HepG2 (cell line): ENCODE data around the gene PALM. TPM values are rescaled to one million over a fixed set of nuclear protein-coding genes. Genes with fewer than 3 reads are reported as not detected.

Experiments
- CBX5 ChIP-seq: sonication (generic); formaldehyde crosslinking; IDR thresholded peaks from 2 replicates; pipeline ENCODE4 v1.4.0; 2020; ENCODE audit warnings: missing genetic modification reagents, borderline replicate concordance
- FOXM1 ChIP-seq: sonication (generic); formaldehyde crosslinking; IDR thresholded peaks from 2 replicates; pipeline ENCODE4 v1.5.0; 2020; ENCODE audit warnings: missing genetic modification reagents
- IRF2 ChIP-seq: IDR thresholded peaks from 2 replicates; pipeline ENCODE4 v1.6.1; 2018; ENCODE audit warnings: missing genetic modification reagents, missing compliant biosample characterization
- JUN ChIP-seq: sonication (generic); formaldehyde crosslinking; IDR thresholded peaks from 2 replicates; pipeline ENCODE4 v1.4.0; 2020; ENCODE audit warnings: mild to moderate bottlenecking, missing genetic modification reagents
- KDM5B ChIP-seq: sonication (generic); formaldehyde crosslinking; IDR thresholded peaks from 2 replicates; pipeline ENCODE4 v1.4.0; 2020; ENCODE audit warnings: missing genetic modification reagents, mild to moderate bottlenecking, borderline replicate concordance
- MIXL1 ChIP-seq: IDR thresholded peaks from 2 replicates; pipeline ENCODE4 v1.6.1; 2016
- REL ChIP-seq: sonication (generic); formaldehyde crosslinking; conservative IDR thresholded peaks from 2 replicates; pipeline ENCODE4 v1.8.0; 2022; ENCODE audit warnings: mild to moderate bottlenecking, missing genetic modification reagents, moderate library complexity
- SNAI1 ChIP-seq: sonication (generic); formaldehyde crosslinking; IDR thresholded peaks from 2 replicates; pipeline ENCODE4 v1.5.0; 2020; ENCODE audit warnings: mild to moderate bottlenecking, missing genetic modification reagents, borderline replicate concordance
- SP1 ChIP-seq, 2 experiments: fragments of 450-650 bp in 1 of 2; sonication (generic) in 1 of 2; formaldehyde crosslinking in 1 of 2; IDR thresholded peaks; 2 replicates each; pipeline versions ENCODE4 v1.4.0 to v1.6.1; 2016 to 2020; ENCODE audit warnings: missing genetic modification reagents in 1 of 2
- TBP ChIP-seq: sonication (generic); formaldehyde crosslinking; IDR thresholded peaks from 2 replicates; pipeline ENCODE4 v1.5.0; 2020; ENCODE audit warnings: missing genetic modification reagents
- TRIM22 ChIP-seq: fragments of 450-650 bp; IDR thresholded peaks from 2 replicates; pipeline ENCODE4 v1.6.1; 2017
- YEATS2 ChIP-seq: sonication (generic); formaldehyde crosslinking; IDR thresholded peaks from 2 replicates; pipeline ENCODE4 v1.4.0; 2020; ENCODE audit warnings: missing genetic modification reagents, borderline replicate concordance
- ZFP36 ChIP-seq: fragments of 150-350 bp; IDR thresholded peaks from 2 replicates; pipeline ENCODE4 v1.6.1; 2018; ENCODE audit warnings: borderline replicate concordance, low read length, low read depth; ENCODE audit not compliant: partially characterized antibody
- ZFX ChIP-seq: sonication (generic); formaldehyde crosslinking; IDR thresholded peaks from 2 replicates; pipeline ENCODE4 v1.4.0; 2020; ENCODE audit warnings: mild to moderate bottlenecking, low read depth, missing genetic modification reagents, moderate library complexity
- ZNF121 ChIP-seq: sonication (generic); formaldehyde crosslinking; IDR thresholded peaks from 2 replicates; pipeline ENCODE4 v1.5.0; 2020; ENCODE audit warnings: mild to moderate bottlenecking, missing genetic modification reagents
- ZNF7 ChIP-seq: IDR thresholded peaks from 2 replicates; pipeline ENCODE4 v1.6.1; 2016; ENCODE audit warnings: missing biosample characterization, missing genetic modification reagents
- ZNF768 ChIP-seq: sonication (generic); formaldehyde crosslinking; IDR thresholded peaks from 2 replicates; pipeline ENCODE4 v1.4.0; 2020; ENCODE audit warnings: missing genetic modification reagents
- ZNF782 ChIP-seq: sonication (generic); formaldehyde crosslinking; IDR thresholded peaks from 2 replicates; pipeline ENCODE4 v1.4.0; 2020; ENCODE audit warnings: missing genetic modification reagents, mild to moderate bottlenecking, borderline replicate concordance
- polyA plus RNA-seq, 8 experiments: library from polyadenylated mRNA; depleted of rRNA in 3 of 8; stranded (reverse) in 7 of 8; unstranded in 1 of 8; fragments of >200 nt; fragmentation: Illumina TruSeq in 4 of 8; extraction: Trizol in 4 of 8; gene quantifications; 2 replicates each; pipeline versions ENCODE4 v1.2.1 to v1.2.3, GENCODE V29; 2011 to 2016; ENCODE audit warnings: low read depth in 4 of 8, missing spikeins in 1 of 8, mixed read lengths in 1 of 8; ENCODE audit not compliant: insufficient read depth in 1 of 8
- total RNA-seq, 5 experiments: library from RNA; depleted of rRNA; stranded (reverse); fragments of >200 nt; fragmentation: Illumina TruSeq; extraction: Trizol; gene quantifications; 2 replicates each; pipeline ENCODE4 v1.2.3, GENCODE V29; 2016; ENCODE audit warnings: low read depth in 1 of 5
- TF ChIP-seq, protein P1 (sequence below): sonication (generic); formaldehyde crosslinking; IDR thresholded peaks from 2 replicates; pipeline ENCODE4 v1.4.0; 2020; ENCODE audit warnings: missing genetic modification reagents, borderline replicate concordance
- TF ChIP-seq, protein P2 (sequence below): sonication (generic); formaldehyde crosslinking; IDR thresholded peaks from 2 replicates; pipeline ENCODE4 v1.4.0; 2020; ENCODE audit warnings: missing genetic modification reagents, mild to moderate bottlenecking, borderline replicate concordance
- TF ChIP-seq, protein P3 (sequence below): IDR thresholded peaks from 2 replicates; pipeline ENCODE4 v1.6.1; 2016

Gene PALM
- total and polyA plus RNA-seq, 2 of the 13 experiments (the other 11 are each of a cell fraction or from before 2014, with no cell fraction given) = 4.0 to 9.7 TPM

DNA sequence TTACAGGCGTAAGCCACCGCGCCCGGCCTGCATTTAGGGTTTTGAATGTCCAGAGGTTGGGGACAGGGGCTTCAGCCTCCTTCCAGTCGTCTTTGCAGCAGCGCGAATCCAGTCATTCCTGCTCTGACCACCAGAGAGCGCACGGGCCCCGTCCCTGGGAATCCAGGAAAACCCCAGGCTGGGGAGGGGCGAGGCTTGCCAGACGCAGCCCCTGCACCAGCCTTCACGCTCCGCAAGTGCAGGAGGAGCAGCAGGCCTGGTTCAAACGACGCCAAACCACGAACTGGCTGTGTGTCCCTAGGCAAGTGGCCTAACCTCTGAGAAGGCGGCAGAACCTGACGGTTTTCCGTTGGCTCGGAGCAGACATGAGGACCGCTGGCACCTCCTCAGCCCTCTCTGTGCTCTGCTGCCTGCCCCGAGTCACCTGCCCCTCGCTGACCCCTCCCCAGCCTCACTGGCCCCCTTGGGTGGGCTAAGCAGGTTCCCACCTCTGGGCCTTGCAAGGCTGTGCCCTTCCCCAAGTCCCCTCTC is 43.8 kb upstream of the PALM start (continued):
- 0 out of 2 replicates have a peak, but pooled peaks have one; percentile 33 for TF ChIP-seq SNAI1
- no peak for TF ChIP-seq TRIM22
- TF ChIP-seq KDM5B (CRISPR knock-in tag) = peak; percentile 80; the same call in 1 of the 2 replicates
- TF ChIP-seq, protein P1, sequence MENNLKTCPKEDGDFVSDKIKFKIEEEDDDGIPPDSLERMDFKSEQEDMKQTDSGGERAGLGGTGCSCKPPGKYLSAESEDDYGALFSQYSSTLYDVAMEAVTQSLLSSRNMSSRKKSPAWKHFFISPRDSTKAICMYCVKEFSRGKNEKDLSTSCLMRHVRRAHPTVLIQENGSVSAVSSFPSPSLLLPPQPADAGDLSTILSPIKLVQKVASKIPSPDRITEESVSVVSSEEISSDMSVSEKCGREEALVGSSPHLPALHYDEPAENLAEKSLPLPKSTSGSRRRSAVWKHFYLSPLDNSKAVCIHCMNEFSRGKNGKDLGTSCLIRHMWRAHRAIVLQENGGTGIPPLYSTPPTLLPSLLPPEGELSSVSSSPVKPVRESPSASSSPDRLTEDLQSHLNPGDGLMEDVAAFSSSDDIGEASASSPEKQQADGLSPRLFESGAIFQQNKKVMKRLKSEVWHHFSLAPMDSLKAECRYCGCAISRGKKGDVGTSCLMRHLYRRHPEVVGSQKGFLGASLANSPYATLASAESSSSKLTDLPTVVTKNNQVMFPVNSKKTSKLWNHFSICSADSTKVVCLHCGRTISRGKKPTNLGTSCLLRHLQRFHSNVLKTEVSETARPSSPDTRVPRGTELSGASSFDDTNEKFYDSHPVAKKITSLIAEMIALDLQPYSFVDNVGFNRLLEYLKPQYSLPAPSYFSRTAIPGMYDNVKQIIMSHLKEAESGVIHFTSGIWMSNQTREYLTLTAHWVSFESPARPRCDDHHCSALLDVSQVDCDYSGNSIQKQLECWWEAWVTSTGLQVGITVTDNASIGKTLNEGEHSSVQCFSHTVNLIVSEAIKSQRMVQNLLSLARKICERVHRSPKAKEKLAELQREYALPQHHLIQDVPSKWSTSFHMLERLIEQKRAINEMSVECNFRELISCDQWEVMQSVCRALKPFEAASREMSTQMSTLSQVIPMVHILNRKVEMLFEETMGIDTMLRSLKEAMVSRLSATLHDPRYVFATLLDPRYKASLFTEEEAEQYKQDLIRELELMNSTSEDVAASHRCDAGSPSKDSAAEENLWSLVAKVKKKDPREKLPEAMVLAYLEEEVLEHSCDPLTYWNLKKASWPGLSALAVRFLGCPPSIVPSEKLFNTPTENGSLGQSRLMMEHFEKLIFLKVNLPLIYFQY (CRISPR knock-in tag) = no peak
- TF ChIP-seq REL (CRISPR knock-in tag) = no peak
- peak; percentile 63; the same call in 1 of the 2 replicates for TF ChIP-seq MIXL1
- peak; percentile 30; the same call in 1 of the 2 replicates for TF ChIP-seq YEATS2 (CRISPR knock-in tag)
- no peak for TF ChIP-seq TBP (CRISPR knock-in tag)
- TF ChIP-seq IRF2 = peak; percentile 61
- peak; percentile 77 for TF ChIP-seq ZNF768 (CRISPR knock-in tag)
- no peak; the same call in 1 of the 2 replicates for TF ChIP-seq ZNF121 (CRISPR knock-in tag)
- TF ChIP-seq, protein P2, sequence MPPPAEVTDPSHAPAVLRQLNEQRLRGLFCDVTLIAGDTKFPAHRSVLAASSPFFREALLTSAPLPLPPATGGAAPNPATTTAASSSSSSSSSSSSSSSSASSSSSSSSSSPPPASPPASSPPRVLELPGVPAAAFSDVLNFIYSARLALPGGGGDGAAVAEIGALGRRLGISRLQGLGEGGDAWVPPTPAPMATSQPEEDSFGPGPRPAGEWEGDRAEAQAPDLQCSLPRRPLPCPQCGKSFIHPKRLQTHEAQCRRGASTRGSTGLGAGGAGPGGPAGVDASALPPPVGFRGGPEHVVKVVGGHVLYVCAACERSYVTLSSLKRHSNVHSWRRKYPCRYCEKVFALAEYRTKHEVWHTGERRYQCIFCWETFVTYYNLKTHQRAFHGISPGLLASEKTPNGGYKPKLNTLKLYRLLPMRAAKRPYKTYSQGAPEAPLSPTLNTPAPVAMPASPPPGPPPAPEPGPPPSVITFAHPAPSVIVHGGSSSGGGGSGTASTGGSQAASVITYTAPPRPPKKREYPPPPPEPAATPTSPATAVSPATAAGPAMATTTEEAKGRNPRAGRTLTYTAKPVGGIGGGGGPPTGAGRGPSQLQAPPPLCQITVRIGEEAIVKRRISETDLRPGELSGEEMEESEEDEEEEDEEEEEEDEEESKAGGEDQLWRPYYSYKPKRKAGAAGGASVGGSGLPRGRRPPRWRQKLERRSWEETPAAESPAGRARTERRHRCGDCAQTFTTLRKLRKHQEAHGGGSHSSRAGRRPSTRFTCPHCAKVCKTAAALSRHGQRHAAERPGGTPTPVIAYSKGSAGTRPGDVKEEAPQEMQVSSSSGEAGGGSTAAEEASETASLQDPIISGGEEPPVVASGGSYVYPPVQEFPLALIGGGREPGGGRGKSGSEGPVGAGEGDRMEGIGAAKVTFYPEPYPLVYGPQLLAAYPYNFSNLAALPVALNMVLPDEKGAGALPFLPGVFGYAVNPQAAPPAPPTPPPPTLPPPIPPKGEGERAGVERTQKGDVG (CRISPR knock-in tag) = no peak
- peak; percentile 78 for TF ChIP-seq ZFX
- TF ChIP-seq SP1 (IDR thresholded peaks at IDR 0.05) = no peak
- peak; percentile 45; the same call in 1 of the 2 replicates for TF ChIP-seq SP1 (CRISPR knock-in tag; IDR thresholded peaks at IDR 0.05)
- TF ChIP-seq ZNF7 = no peak
- TF ChIP-seq ZFP36 = no peak
- no peak for TF ChIP-seq FOXM1 (CRISPR knock-in tag)
- TF ChIP-seq JUN (CRISPR knock-in tag) = no peak
- peak; percentile 72; the same call in 1 of the 2 replicates for TF ChIP-seq CBX5 (CRISPR knock-in tag)
- TF ChIP-seq, protein P3, sequence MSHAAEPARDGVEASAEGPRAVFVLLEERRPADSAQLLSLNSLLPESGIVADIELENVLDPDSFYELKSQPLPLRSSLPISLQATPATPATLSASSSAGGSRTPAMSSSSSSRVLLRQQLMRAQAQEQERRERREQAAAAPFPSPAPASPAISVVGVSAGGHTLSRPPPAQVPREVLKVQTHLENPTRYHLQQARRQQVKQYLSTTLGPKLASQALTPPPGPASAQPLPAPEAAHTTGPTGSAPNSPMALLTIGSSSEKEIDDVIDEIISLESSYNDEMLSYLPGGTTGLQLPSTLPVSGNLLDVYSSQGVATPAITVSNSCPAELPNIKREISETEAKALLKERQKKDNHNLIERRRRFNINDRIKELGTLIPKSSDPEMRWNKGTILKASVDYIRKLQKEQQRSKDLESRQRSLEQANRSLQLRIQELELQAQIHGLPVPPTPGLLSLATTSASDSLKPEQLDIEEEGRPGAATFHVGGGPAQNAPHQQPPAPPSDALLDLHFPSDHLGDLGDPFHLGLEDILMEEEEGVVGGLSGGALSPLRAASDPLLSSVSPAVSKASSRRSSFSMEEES (CRISPR knock-in tag) = peak; percentile 36; the same call in 1 of the 2 replicates
- no peak for TF ChIP-seq ZNF782 (CRISPR knock-in tag)
